Stimulated activated CD4-positive, alpha-beta T cell treated with anti-CD3 and anti-CD28 coated beads, Interleukin-15, amount 100 ng/mL, for 24 hours (primary cell): Measurements from ENCODE around the gene KIF1A.
"Not testable (repeated sequence)": the region's sequence is repeated elsewhere in the genome, so short reads cannot be mapped to it uniquely, and the experiment has no call there.

Source experiments
- DNase-seq: peaks from one replicate; pipeline ENCODE4 v3.0.0-alpha.2; 2020

KIF1A gene

GRCh38 chr2:240717181-240717641, 102.8 kb downstream of the KIF1A start:
- no peak for DNase-seq

- no peak for DNase-seq
These were observed 103.8 kb downstream of the KIF1A start for GRCh38 chr2:240716130-240716798.

GRCh38 chr2:240714747-240715725, 105.0 kb downstream of the KIF1A start:
- no peak for DNase-seq

GRCh38 chr2:240713928-240714746, 105.9 kb downstream of the KIF1A start:
- DNase-seq = no peak

GRCh38 chr2:240713071-240713927, 106.7 kb downstream of the KIF1A start:
- no peak for DNase-seq

- DNase-seq = no peak
These were observed 107.9 kb downstream of the KIF1A start for GRCh38 chr2:240712121-240712520.

GRCh38 chr2:240711701-240712100, 108.3 kb downstream of the KIF1A start:
- DNase-seq = no peak

- no peak for DNase-seq
These were observed 108.7 kb downstream of the KIF1A start for GRCh38 chr2:240711296-240711695.

- no peak for DNase-seq
These were observed 111.6 kb downstream of the KIF1A start for GRCh38 chr2:240708457-240708856.

- no peak for DNase-seq
These were observed 112.2 kb downstream of the KIF1A start for GRCh38 chr2:240707821-240708220.

- DNase-seq = no peak
These were observed 112.8 kb downstream of the KIF1A start for GRCh38 chr2:240707043-240707756.

GRCh38 chr2:240705204-240705791, 114.7 kb downstream of the KIF1A start:
- DNase-seq = peak; percentile 27

GRCh38 chr2:240704651-240705050, 115.4 kb downstream of the KIF1A start:
- DNase-seq = peak; percentile 51

GRCh38 chr2:240703417-240704341, 116.3 kb downstream of the KIF1A start:
- no peak for DNase-seq

- no peak for DNase-seq
These were observed 117.4 kb downstream of the KIF1A start for GRCh38 chr2:240702640-240703011.

- no peak for DNase-seq
These were observed 118.0 kb downstream of the KIF1A start for GRCh38 chr2:240701736-240702639.

- DNase-seq = no peak
These were observed 118.8 kb downstream of the KIF1A start for GRCh38 chr2:240701091-240701735.

GRCh38 chr2:240700616-240701015, 119.4 kb downstream of the KIF1A start:
- DNase-seq = not testable (repeated sequence)
